GM19468 (cell line): ENCODE results near the gene C2orf76.

Experiments
- ATAC-seq: cut with Tn5 transposase; IDR thresholded peaks from one replicate; pipeline ENCODE4 v1.9.1; 2021; ENCODE audit warnings: mild to moderate bottlenecking, moderate library complexity, moderate number of reproducible peaks; ENCODE audit not compliant: unreplicated experiment; ENCODE audit errors: extremely low read depth

Gene C2orf76

DNA sequence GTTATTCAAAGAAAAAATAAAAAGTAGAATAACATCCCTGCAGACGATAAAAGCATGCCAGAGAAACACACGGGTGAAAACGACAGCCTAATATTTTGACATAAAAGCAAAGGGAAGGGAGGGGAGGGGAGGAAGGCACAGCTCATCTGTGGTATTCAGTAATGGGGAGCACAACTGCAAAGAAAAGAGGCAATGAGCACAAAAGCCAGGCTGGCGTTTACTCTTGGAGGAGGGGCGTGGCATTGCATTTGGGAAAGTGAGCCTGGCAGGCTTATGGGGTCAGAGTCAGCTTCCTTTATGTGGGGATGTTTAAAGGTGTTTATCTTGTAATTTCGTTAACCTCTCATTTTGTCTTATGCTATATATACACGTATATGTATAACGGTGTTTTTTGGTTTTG is 89.8 kb downstream of the C2orf76 start:
- ATAC-seq, result no peak

DNA sequence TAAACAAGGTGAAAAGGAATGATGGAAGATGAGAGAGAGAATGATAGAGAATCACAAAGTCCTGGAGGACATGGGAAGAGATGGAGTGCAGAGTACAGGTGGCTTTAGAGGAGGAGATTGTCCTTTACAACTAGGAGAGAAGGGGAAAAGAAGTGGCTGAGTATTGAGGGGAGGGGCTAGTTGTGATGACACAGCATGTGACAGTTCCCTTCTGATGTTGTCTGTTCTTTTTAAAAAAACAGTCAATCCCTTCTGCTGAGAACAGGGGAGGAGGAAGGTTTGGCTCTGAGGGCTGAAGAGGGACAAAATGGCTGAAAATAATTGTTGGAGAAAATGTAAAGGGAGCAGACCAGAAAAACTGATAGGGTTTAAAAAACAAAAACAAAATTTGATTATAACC is 99.0 kb downstream of the C2orf76 start:
- ATAC-seq, result no peak

DNA sequence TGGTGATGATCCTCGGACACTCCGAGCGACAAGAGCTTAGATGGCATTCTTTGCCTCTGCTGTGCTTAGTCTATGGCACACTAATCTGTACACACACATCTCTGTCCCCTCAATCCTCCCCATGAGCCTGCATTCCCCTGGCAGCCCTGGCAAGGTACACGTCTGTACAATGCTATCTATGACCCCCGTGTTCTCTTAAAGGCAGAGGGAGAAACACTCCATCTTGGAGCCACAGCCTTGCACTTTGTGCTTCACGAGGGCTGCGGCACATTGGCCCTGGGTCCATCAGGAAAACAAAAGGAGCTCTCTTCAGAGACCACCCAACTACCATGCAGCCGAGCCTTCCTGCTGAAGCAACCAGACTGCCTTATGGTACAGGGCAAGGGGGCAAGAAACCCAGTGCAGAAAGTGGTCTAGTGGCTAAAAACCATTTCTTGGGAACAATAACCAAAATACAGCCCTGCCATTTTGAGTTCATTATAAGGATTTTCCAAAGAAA is 100.5 kb downstream of the C2orf76 start:
- no peak for ATAC-seq

DNA sequence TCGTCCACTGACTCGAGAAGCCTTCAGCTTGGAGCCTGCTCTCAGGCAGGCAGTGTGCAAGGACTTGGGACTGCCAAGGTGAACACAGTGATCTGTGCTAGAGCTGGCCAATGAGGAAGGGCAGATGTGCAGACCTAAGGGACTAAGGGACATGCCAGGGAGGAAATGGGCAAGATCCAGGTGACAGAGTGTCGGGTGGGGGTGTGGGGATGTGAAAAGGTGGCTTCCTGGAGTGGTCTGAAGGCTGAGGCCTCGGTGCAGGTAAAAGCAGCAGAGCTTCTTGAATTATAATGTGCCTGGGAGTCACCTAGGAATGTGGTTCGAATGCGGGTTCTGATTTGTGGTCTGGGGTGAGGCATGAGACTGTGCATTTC is 101.0 kb downstream of the C2orf76 start:
- no peak for ATAC-seq

DNA sequence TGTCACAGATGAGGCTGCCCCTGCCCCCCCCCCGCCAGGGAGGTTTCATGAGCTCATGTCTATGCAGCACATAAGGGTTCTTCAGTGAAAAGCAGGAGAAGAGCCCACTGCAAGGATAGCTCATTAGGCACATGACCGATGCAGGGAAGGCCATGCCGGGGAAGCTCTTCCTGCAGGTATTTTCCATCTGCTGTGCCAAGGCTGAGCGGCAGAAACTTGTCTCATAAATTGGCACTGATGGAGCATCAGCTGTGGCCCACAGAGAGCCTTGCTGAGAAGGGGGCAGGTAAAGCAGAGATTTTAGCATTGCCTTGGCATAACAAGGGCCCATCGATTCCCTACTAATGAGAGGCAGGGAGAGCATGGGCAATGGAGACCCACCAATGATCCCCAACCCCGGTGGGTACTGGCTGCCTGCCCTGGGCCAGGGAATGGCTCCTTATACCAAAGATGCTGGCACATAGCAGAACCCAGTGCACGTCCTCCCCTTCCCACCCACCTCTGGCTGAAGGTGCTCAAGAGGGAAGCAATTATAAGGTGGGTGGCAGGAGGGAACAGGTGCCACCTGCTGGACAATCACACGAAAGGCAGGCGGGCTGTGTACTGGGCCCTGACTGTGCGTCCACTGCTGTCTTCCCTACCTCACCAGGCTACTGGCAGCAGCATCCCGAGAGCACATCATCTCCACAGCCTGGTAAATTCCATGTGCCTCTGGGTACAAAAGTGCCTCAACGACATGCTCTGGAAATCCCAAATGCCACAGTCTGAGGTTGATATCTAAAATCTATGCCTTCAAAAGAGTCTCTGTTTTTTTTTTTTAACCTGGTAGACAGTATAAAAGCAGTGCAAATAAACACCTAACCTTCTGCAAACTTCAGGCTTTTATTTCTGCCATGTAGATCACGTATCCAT is 101.6 kb downstream of the C2orf76 start:
- ATAC-seq, result peak; percentile 69

DNA sequence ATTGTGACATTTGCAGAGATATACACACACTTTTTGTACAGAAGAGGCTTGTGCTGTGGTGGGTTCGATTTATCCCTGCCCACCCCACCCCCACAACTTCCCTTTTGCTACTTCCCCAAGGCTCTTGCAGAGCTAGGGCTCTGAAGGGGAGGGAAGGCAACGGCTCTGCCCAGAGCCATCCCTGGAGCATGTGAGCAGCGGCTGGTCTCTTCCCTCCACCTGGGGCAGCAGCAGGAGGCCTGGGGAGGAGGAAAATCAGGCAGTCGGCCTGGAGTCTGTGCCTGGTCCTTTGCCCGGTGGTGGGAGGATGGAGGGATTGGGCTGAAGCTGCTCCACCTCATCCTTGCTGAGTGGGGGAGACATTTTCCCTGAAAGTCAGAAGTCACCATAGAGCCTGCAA is 103.0 kb downstream of the C2orf76 start:
- no peak for ATAC-seq

DNA sequence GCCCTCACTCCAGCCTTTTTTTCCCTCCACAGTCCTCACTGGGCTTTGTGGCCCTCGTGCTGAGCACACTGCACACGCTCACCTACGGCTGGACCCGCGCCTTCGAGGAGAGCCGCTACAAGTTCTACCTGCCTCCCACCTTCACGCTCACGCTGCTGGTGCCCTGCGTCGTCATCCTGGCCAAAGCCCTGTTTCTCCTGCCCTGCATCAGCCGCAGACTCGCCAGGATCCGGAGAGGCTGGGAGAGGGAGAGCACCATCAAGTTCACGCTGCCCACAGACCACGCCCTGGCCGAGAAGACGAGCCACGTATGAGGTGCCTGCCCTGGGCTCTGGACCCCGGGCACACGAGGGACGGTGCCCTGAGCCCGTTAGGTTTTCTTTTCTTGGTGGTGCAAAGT is 103.6 kb downstream of the C2orf76 start:
- no peak for ATAC-seq

DNA sequence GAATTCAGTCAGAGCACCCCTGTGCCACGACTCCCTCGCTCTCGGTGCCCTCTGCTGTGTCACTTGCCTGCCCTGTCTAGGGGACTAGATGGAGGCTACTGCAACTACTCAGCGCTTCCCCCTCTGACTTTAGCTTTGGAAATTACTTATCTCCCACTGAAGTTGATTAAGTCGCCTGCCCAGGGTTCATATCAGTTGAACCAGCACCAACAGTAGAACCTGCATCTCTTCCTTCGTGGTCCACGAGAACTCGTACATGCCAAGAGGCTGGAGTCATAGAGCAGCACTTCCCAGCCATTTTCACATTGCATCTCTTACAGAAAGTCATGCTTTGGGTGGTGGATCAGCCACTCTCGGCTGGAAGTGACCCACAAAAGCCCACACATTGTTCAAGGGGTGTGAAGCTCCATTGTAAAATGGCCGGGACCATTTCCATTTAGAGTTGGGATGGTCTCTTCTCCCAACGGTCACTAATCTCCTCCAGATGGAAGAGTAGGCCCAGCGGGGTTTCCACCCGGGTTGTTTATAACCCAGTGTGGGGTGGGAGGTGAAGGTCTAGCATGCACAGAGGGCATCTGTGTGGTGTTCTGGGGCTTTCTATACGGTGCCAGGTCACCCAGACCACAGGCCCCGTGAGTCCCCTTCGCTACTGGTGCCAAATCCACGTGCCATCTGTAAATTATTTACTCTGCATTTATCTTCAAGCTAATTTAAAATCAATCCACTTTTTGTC is 105.0 kb downstream of the C2orf76 start:
- ATAC-seq, result no peak

DNA sequence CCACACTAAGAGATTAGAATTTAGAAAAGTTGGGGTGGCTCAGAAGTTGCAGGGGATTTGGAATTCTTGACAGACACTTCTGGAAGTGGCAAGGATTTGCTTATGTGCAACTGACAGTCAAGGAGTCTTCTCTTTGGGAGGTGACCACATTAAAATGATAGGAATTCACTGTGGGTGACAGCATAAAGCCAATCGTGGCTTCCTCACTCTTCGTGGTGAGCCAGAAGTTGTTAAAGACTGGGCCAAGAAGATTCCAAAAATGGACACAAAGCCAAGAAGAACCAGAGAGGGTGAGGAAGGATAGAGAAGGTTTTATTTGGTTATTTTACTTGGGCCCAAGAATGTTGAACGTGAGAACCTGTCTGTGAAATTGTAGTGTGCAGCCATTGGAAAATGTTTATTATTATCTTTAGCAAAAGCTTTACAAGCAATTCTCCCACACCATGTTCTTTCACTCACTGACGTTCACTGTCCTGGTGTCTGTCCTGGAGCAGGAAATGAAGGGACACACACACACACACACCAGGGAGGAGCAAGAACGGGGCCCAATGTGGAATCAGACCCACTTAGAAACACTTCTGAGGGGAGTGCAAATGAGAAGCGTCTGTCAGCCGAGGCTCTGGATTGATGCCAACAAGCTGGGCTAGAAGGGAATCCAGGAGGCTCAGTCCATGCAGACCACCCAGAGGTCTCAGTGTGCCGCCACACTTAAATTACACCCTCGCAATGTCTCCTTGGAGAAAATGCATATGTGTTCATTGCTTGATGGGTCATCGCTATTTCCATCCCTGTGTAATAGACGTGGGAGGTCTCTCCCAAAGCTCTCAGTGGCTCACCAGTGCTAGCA is 105.8 kb downstream of the C2orf76 start:
- ATAC-seq, result no peak

DNA sequence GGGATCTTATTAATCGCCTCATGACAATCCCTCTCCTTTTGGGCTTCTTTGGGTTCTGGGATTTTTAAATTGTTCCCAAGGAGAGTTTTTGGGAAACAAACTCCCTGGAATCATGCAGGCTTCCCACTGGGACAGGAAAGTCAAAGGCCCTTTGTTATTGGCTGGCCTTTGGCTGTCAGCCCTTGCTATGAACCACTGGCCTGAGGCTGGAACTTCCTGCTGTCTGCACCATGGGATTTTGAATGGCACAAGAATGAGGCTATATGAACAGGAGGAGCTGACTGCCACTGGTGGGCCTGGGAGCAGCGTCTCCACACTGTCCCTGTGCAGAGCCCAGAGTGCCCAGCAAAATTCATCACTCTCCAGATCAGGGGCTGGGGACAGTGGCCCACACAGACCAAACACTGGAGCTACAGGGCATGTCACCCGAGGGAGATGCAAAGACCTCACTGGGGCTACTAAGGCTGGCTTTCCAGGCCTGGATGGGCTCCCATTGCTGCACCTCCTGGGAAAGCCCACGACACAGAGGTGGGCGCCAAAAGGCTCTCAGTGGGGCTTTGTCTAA is 107.3 kb downstream of the C2orf76 start:
- no peak for ATAC-seq

DNA sequence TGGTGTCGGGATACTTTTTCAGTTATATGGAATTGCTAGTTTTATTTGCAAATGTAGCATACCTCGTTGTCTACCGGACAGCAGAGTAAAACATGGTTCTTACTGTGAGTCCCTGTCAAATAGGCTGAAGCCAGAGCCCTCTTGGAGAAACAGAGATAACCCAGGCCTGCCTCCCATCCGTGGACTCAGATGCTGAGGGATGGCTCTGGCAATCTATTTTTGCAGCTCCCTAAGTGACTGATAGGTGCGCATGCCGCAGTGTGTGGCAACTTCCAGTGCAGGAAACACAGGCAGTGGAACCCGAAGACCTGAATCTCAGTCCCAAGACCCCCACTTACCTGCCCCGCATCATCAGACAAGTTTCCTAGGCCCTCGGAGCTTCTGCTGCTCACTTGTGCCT is 109.4 kb downstream of the C2orf76 start:
- no peak for ATAC-seq

DNA sequence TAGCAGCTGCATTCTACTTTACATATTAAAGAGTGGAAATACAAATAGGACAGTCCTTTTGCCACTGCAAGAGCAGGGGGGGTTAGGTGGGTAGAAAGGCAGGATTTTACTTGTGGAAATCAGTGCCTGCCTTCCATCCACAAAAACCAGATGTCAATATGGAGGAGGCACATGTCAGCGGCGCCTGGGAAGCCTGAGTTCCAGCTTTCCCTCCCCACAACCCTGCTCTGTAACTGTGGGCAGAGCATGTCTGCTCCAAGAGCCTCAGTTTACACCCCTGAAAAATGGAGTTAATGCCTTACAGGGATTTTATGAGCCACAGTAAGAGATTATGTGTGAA is 110.1 kb downstream of the C2orf76 start:
- ATAC-seq, result no peak

DNA sequence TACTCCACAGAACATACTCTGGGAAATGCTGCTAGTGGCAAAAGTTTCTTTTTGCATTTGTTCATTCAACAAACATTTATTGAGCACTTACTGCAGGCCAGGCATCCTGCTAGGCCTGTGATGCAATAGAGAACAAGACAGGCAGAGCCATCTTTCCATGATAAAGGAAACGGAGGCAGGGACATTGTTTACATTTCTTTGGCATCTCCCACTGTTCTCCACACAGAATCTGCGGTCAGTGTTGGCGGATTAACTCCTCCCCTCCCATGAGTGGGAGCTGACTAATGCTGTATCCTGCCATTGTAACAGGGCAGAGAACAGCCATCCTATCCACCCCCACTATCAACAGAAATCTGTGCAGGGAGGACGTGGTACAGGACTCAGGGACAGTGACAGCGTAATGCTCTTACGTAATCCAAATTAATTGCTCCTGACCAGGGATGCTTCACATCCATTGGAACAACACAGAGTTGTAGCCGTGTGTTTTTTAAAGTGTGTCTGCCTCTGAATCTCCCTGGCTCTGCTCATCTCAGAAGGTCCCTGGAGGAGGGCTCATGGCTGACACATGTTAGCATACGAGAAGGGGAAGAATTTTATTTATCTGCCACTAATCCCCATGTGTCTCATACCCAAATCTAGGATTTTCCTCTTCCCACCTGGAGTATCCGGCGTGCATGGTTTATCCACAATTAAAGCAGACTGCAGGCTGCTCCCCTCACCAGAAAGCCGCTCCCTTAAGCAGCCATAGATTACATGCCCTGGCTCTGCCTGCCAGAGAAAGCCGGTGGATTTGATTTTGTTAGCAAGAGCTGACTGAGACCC is 110.7 kb downstream of the C2orf76 start:
- no peak for ATAC-seq

DNA sequence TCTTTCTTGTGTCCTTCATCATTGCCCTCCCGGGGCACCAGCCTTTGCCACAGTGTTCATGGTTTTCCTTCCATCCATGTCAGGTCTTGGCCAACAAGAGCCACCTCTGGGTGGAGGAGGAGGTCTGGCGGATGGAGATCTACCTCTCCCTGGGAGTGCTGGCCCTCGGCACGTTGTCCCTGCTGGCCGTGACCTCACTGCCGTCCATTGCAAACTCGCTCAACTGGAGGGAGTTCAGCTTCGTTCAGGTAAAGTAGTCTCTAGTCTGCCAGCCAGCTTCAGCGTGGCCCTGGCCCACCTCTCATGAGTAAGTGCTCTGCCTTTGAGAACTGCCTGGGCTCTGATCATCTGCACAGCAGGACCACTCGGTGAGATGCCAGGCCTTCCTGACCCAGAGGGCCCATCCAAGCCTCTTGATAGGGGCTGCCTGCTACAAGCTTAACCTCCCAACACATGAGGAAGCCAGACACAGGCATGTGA is 112.0 kb downstream of the C2orf76 start:
- ATAC-seq, result no peak

DNA sequence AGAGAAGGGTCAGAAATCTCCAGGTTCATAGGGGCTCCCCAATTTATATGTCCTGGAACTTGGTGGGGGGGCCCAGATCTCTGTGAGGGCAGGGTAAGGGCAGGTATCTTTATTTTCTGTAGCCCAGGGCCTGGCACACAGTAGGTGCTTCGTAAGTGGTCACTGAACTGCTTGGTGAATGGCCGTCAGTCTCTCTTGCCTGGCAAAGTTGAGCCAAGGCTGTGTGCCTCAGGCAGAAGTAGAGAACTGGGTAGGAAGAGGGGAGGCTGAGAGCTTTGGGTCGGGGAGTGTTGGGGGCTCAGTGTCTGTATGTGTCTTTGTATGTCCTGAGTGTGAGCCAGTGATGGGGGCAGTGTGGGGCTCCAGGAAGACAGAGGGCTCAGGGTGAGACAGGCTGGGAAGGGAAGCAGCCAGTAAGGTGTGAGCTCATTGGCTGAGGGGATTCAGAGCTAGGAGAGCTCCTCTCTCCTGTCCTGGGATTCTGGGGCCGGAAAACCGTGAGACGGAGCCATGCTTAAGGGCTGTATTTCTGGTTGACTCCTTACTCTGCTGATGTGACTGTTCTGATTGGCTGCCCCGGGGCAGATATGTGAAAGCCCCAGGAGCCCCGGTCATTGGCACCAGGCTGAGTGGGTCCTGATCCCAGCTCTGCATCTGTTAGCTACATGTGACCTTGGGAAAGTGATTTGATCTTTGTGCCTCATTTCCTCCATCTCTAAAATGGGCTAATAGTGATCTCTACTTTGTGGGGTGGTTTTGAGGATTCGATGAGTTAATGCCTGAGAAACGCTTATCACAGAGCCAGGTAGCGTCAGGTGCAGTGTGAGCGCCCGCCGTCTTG is 112.7 kb downstream of the C2orf76 start:
- no peak for ATAC-seq

DNA sequence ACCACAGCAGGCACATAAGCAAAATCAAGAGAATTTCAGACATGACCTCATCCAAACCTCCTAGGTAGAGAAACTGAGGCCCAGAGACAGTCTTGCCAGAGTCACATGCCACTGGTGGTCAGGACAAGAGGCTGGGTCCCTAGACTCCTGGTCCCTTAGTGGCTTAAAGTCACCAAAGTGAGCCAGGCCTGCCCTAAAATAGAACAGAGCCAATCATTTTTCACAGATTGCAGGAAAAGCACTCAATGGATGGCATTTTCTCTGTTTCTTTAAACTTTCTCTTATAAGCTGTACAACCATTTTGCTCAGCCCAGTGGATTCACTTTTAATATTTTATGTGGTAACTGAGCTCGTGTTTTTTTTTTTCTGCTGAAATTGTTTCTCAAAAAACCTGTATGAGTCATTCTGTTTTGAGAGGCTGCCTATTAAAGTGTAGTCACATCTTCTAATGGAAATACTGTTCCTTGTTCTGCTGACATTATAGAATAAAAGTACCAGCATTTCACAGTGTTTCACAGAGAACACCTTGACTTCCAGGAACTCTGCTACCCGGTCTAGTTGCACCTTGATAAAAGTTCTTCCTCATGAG is 113.4 kb downstream of the C2orf76 start:
- no peak for ATAC-seq
